GM13976 (cell line): Measurements from ENCODE around the gene USP6.
"Not testable (repeated sequence)": the region's sequence is repeated elsewhere in the genome, so short reads cannot be mapped to it uniquely, and the experiment has no call there.

Source experiments
- DNase-seq: peaks from one replicate; pipeline ENCODE4 v3.0.0; 2012; ENCODE audit warnings: low spot score
- CTCF ChIP-seq: IDR thresholded peaks from 2 replicates; pipeline ENCODE4 v1.5.1; 2012; ENCODE audit warnings: borderline replicate concordance, mild to moderate bottlenecking; ENCODE audit not compliant: insufficient read depth; ENCODE audit errors: extremely low read depth, missing control alignments, control extremely low read depth
- in situ Hi-C: fragments of 300-500 bp; cut with MboI; formaldehyde crosslinking; loops from one replicate; pipeline ENCODE4 v1.12.0; 2022; ENCODE audit warnings: low sequenced_read_pairs, mixed read lengths, inconsistent platforms; ENCODE audit not compliant: unreplicated experiment

Gene USP6

GRCh38 chr17:5210614-5211252 lies 94.9 kb downstream of the USP6 start:
- in situ Hi-C loops, result no loop called here
- no peak for DNase-seq
- no peak for TF ChIP-seq CTCF

- no peak for DNase-seq
- in situ Hi-C loops, result no loop called here
- TF ChIP-seq CTCF, result no peak
Observed at GRCh38 chr17:5211458-5211857, 95.6 kb downstream of the USP6 start.

GRCh38 chr17:5217562-5217961 lies 101.7 kb downstream of the USP6 start:
- DNase-seq, in situ Hi-C loops: not testable (repeated sequence)

- in situ Hi-C loops, result no loop called here
- DNase-seq, result no peak
- TF ChIP-seq CTCF, result no peak
Observed at GRCh38 chr17:5219536-5219935, 103.7 kb downstream of the USP6 start.

- in situ Hi-C loops, result no loop called here
Observed at GRCh38 chr17:5220074-5220473, 104.2 kb downstream of the USP6 start.

GRCh38 chr17:5221912-5222311 lies 106.1 kb downstream of the USP6 start:
- in situ Hi-C loops, DNase-seq: not testable (repeated sequence)

More at GRCh38 chr17:5220074-5220473, 104.2 kb downstream of the USP6 start:
- TF ChIP-seq CTCF, result no peak
- no peak for DNase-seq
